H1 (cell line): ENCODE data around the gene PLEKHA3. TPM values are rescaled to one million over a fixed set of nuclear protein-coding genes. Genes with fewer than 3 reads are reported as not detected.

Experiments
- CTCF ChIA-PET: fragments of 300-600 bp; sonication (Branson Sonifier 250); formaldehyde crosslinking; loops from one replicate; lab custom pipeline; 2021; ENCODE audit not compliant: partially characterized antibody; lab: Charles Lee
- POLR2A ChIA-PET: fragments of 300-600 bp; sonication (Branson Sonifier 250); formaldehyde crosslinking; loops from one replicate; lab custom pipeline; 2021; ENCODE audit warnings: inconsistent platforms; ENCODE audit not compliant: partially characterized antibody; lab: Charles Lee
- DNase-seq, 2 experiments: peaks; one replicate each; pipeline versions ENCODE4 v3.0.0 to v3.0.0-alpha.2; 2010 to 2022; ENCODE audit warnings: low spot score in 2 of 2, low read depth in 1 of 2, mixed read lengths in 1 of 2
- FAIRE-seq: peaks from 2 replicates; lab custom pipeline; 2011; peaks lifted over from hg19 to GRCh38; lab: Jason Lieb, UNC
- H2AFZ ChIP-seq: 2 replicates; pipeline ENCODE4 v1.8.1; 2012; ENCODE audit warnings: low read length, inconsistent platforms
- H2AK5ac ChIP-seq: 2 replicates; pipeline ENCODE4 v1.6.1; 2013; ENCODE audit warnings: low read depth, low read length
- H2BK120ac ChIP-seq: replicated peaks from 2 replicates; pipeline ENCODE3; 2013; ENCODE audit warnings: low read depth, low read length, inconsistent platforms
- H2BK12ac ChIP-seq: 2 replicates; pipeline ENCODE4 v1.6.1; 2013; ENCODE audit warnings: low read depth, low read length
- H2BK15ac ChIP-seq: 2 replicates; pipeline ENCODE4 v1.6.1; 2013; ENCODE audit warnings: low read length
- H2BK20ac ChIP-seq: 2 replicates; pipeline ENCODE4 v1.6.1; 2013; ENCODE audit warnings: low read length
- H2BK5ac ChIP-seq: 2 replicates; pipeline ENCODE4 v1.6.1; 2013; ENCODE audit warnings: low read depth, low read length
- H3K14ac ChIP-seq: 2 replicates; pipeline ENCODE4 v1.6.1; 2013; ENCODE audit warnings: inconsistent platforms; ENCODE audit not compliant: insufficient read length
- H3K18ac ChIP-seq: 2 replicates; pipeline ENCODE4 v1.6.1; 2013; ENCODE audit warnings: low read length; ENCODE audit errors: extremely low read depth
- H3K23ac ChIP-seq: 2 replicates; pipeline ENCODE4 v1.6.1; 2013; ENCODE audit warnings: inconsistent platforms; ENCODE audit not compliant: insufficient read length
- H3K23me2 ChIP-seq: 2 replicates; pipeline ENCODE4 v1.6.1; 2013; ENCODE audit warnings: low read depth, low read length
- H3K27ac ChIP-seq: 2 replicates; pipeline ENCODE4 v1.6.1; 2011; ENCODE audit warnings: low read depth, low read length, inconsistent platforms
- H3K27me3 ChIP-seq, 4 experiments: replicated peaks in 1 of 4; 1 replicate in 1 of 4; 2 replicates in 3 of 4; pipeline versions ENCODE4 v1.6.1 to v1.8.1; 2011 to 2013; ENCODE audit warnings: low read length in 3 of 4, mild to moderate bottlenecking in 3 of 4, inconsistent platforms in 2 of 4, mixed read lengths in 2 of 4, moderate library complexity in 1 of 4; ENCODE audit not compliant: control insufficient read depth in 3 of 4, insufficient read depth in 3 of 4; ENCODE audit errors: extremely low read depth in 1 of 4
- H3K36me3 ChIP-seq, 4 experiments: 2 replicates each; pipeline versions ENCODE4 v1.6.1 to v1.8.1; 2011 to 2013; ENCODE audit warnings: mild to moderate bottlenecking in 4 of 4, low read length in 3 of 4, moderate library complexity in 2 of 4, control low read depth in 1 of 4, inconsistent platforms in 1 of 4; ENCODE audit not compliant: insufficient read depth in 4 of 4, control insufficient read depth in 2 of 4
- H3K4ac ChIP-seq: replicated peaks from 2 replicates; pipeline ENCODE3; 2013; ENCODE audit warnings: low read length, low read depth, mixed read lengths, inconsistent platforms; ENCODE audit not compliant: insufficient read length
- H3K4me1 ChIP-seq, 4 experiments: replicated peaks in 1 of 4; 1 replicate in 1 of 4; 2 replicates in 3 of 4; pipeline versions ENCODE4 v1.6.1 to v1.8.1; 2011 to 2013; ENCODE audit warnings: low read length in 3 of 4, inconsistent platforms in 2 of 4, mixed read lengths in 1 of 4; ENCODE audit not compliant: insufficient read depth in 4 of 4, control insufficient read depth in 3 of 4
- H3K4me2 ChIP-seq, 2 experiments: 2 replicates each; pipeline versions ENCODE4 v1.6.1 to v1.8.1; 2011 to 2013; ENCODE audit warnings: low read depth in 2 of 2, low read length in 2 of 2, control low read depth in 1 of 2, inconsistent platforms in 1 of 2, mild to moderate bottlenecking in 1 of 2; ENCODE audit not compliant: insufficient read depth in 1 of 2
- H3K4me3 ChIP-seq, 4 experiments: fragments of 200-600, 300-600 bp in 1 of 4; sonication (generic), shearing (Covaris generic), sonication (Bioruptor Twin) in 1 of 4; 2 replicates each; pipeline versions ENCODE4 v1.5.1 to v1.8.1; 2011 to 2016; ENCODE audit warnings: low read length in 4 of 4, low read depth in 3 of 4, control low read depth in 2 of 4, inconsistent platforms in 2 of 4, mild to moderate bottlenecking in 2 of 4, mixed read lengths in 1 of 4, moderate library complexity in 1 of 4; ENCODE audit not compliant: insufficient read depth in 2 of 4; ENCODE audit errors: extremely low read depth in 1 of 4
- H3K56ac ChIP-seq: replicated peaks from 2 replicates; pipeline ENCODE3; 2013; ENCODE audit warnings: low read depth, mild to moderate bottlenecking, mixed read lengths, low read length, inconsistent platforms; ENCODE audit not compliant: insufficient read length
- H3K79me1 ChIP-seq: 2 replicates; pipeline ENCODE4 v1.6.1; 2013; ENCODE audit warnings: low read depth, low read length, control low read depth
- H3K79me2 ChIP-seq, 2 experiments: 2 replicates each; pipeline versions ENCODE4 v1.6.1 to v1.8.1; 2012 to 2013; ENCODE audit warnings: low read length in 2 of 2, mild to moderate bottlenecking in 2 of 2, inconsistent platforms in 1 of 2; ENCODE audit not compliant: insufficient read depth in 2 of 2, control insufficient read depth in 1 of 2
- H3K9ac ChIP-seq, 4 experiments: replicated peaks in 1 of 4; 1 replicate in 1 of 4; 2 replicates in 3 of 4; pipeline versions ENCODE4 v1.6.1 to v1.8.1; 2011 to 2013; ENCODE audit warnings: low read depth in 3 of 4, low read length in 3 of 4, control low read depth in 2 of 4, mild to moderate bottlenecking in 2 of 4, moderate library complexity in 2 of 4, inconsistent platforms in 1 of 4; ENCODE audit errors: extremely low read depth in 1 of 4
- H3K9me3 ChIP-seq, 2 experiments: 2 replicates each; pipeline versions ENCODE4 v1.6.1 to v1.8.1; 2012 to 2013; ENCODE audit warnings: mild to moderate bottlenecking in 2 of 2, moderate library complexity in 2 of 2, control low read depth in 1 of 2, inconsistent platforms in 1 of 2, low read depth in 1 of 2, low read length in 1 of 2, mixed read lengths in 1 of 2; ENCODE audit not compliant: insufficient read depth in 2 of 2
- H4K20me1 ChIP-seq, 2 experiments: replicated peaks in 1 of 2; 2 replicates each; pipeline versions ENCODE3 to v1.8.1; 2011 to 2013; ENCODE audit warnings: inconsistent platforms in 2 of 2, low read length in 2 of 2, mild to moderate bottlenecking in 1 of 2; ENCODE audit not compliant: insufficient read depth in 2 of 2, control insufficient read depth in 1 of 2
- H4K5ac ChIP-seq: 2 replicates; pipeline ENCODE4 v1.6.1; 2013; ENCODE audit warnings: low read length, low read depth, mixed read lengths, inconsistent platforms; ENCODE audit not compliant: insufficient read length
- H4K8ac ChIP-seq: 2 replicates; pipeline ENCODE4 v1.8.0; 2013; ENCODE audit warnings: mild to moderate bottlenecking, moderate library complexity, low read length, inconsistent platforms; ENCODE audit not compliant: insufficient read depth; ENCODE audit errors: extremely low read depth
- H4K91ac ChIP-seq: replicated peaks from 2 replicates; pipeline ENCODE3; 2013; ENCODE audit warnings: low read length, mixed read lengths, inconsistent platforms; ENCODE audit not compliant: insufficient read length
- BRCA1 ChIP-seq: IDR thresholded peaks from 2 replicates; pipeline ENCODE4 v1.6.1; 2012; ENCODE audit warnings: low read depth, low read length, improper control_type of control experiment
- CBX5 ChIP-seq: fragments of 300-800, 300-1000 bp; sonication (generic); IDR thresholded peaks from 2 replicates; pipeline ENCODE4 v1.7.1; 2016; ENCODE audit warnings: antibody characterized with exemption, low read length, low read depth
- CHD1 ChIP-seq: IDR thresholded peaks from 2 replicates; pipeline ENCODE4 v1.6.1; 2012; ENCODE audit warnings: low read depth, low read length, improper control_type of control experiment
- EGR1 ChIP-seq: IDR thresholded peaks from 2 replicates; pipeline ENCODE4 v1.6.1; 2011; ENCODE audit warnings: low read depth, low read length, borderline replicate concordance
- EP300 ChIP-seq, 2 experiments: IDR thresholded peaks; 1 replicate in 1 of 2; 2 replicates in 1 of 2; pipeline ENCODE4 v1.6.1; 2011 to 2012; ENCODE audit warnings: low read depth in 2 of 2, low read length in 2 of 2, mild to moderate bottlenecking in 2 of 2, borderline replicate concordance in 1 of 2, inconsistent platforms in 1 of 2, moderate library complexity in 1 of 2
- EZH2 ChIP-seq: fragments of 200-600 bp; sonication (generic); IDR thresholded peaks from 2 replicates; pipeline ENCODE4 v1.7.1; 2012; ENCODE audit warnings: low read depth, mild to moderate bottlenecking, moderate library complexity, low read length, inconsistent platforms; ENCODE audit not compliant: severe bottlenecking
- GABPA ChIP-seq: IDR thresholded peaks from 2 replicates; pipeline ENCODE4 v1.6.1; 2011; ENCODE audit warnings: mild to moderate bottlenecking, low read length, moderate library complexity, borderline replicate concordance; ENCODE audit not compliant: insufficient read depth
- HDAC2 ChIP-seq, 2 experiments: fragments of 300-600 bp in 1 of 2; sonication (generic) in 1 of 2; IDR thresholded peaks; 2 replicates each; pipeline ENCODE4 v1.6.1; 2011 to 2012; ENCODE audit warnings: low read depth in 2 of 2, low read length in 2 of 2, mild to moderate bottlenecking in 2 of 2, moderate library complexity in 2 of 2, borderline replicate concordance in 1 of 2, inconsistent platforms in 1 of 2
- KDM5A ChIP-seq: fragments of 200-600 bp; IDR thresholded peaks from 2 replicates; pipeline ENCODE4 v1.7.1; 2012; ENCODE audit warnings: mild to moderate bottlenecking, low read length, inconsistent platforms, mixed read lengths
- POLR2A ChIP-seq, 2 experiments: IDR thresholded peaks; 1 replicate in 1 of 2; 2 replicates in 1 of 2; pipeline ENCODE4 v1.6.1; 2011; ENCODE audit warnings: low read depth in 2 of 2, low read length in 2 of 2, mild to moderate bottlenecking in 2 of 2; ENCODE audit errors: control extremely low read depth in 1 of 2
- POU5F1 ChIP-seq: IDR thresholded peaks from 2 replicates; pipeline ENCODE4 v1.6.1; 2011; ENCODE audit warnings: low read depth, mild to moderate bottlenecking, low read length, moderate library complexity
- RFX5 ChIP-seq: IDR thresholded peaks from 2 replicates; pipeline ENCODE4 v1.6.1; 2011; ENCODE audit warnings: low read depth, low read length, improper control_type of control experiment, borderline replicate concordance
- SIN3A ChIP-seq, 2 experiments: IDR thresholded peaks in 1 of 2; conservative IDR thresholded peaks in 1 of 2; 2 replicates each; pipeline ENCODE4 v1.6.1; 2011 to 2012; ENCODE audit warnings: low read length in 2 of 2, improper control_type of control experiment in 1 of 2, low read depth in 1 of 2, mild to moderate bottlenecking in 1 of 2
- TAF1 ChIP-seq: IDR thresholded peaks from 2 replicates; pipeline ENCODE4 v1.6.1; 2011; ENCODE audit warnings: mild to moderate bottlenecking, low read depth, low read length
- ZNF274 ChIP-seq: IDR thresholded peaks from 2 replicates; pipeline ENCODE4 v1.7.0; 2012; ENCODE audit warnings: low read length, borderline replicate concordance; ENCODE audit errors: extremely low read depth
- WGBS, 2 experiments: shearing (Covaris generic) in 1 of 2; methylation state at CpG; one replicate each; pipeline versions ENCODE4 v1.1.6 to v1.1.7; 2013 to 2015; ENCODE audit warnings: low lambda C conversion rate in 2 of 2, mixed read lengths in 2 of 2, inconsistent platforms in 1 of 2, low coverage in 1 of 2, missing lambda C conversion rate in 1 of 2; ENCODE audit not compliant: insufficient replicate concordance in 2 of 2, insufficient coverage in 1 of 2, insufficient read length in 1 of 2; ENCODE audit errors: extremely low coverage in 1 of 2, missing lambda C conversion rate in 1 of 2; 5-methylcytosine and 5-hydroxymethylcytosine counted together
- polyA plus RNA-seq, 7 experiments: library from polyadenylated mRNA; depleted of rRNA in 3 of 7; stranded (reverse) in 5 of 7; unstranded in 2 of 7; fragments of >200 nt in 5 of 7; fragments of 200-250 nt in 2 of 7; gene quantifications; 1 replicate in 5 of 7; 2 replicates in 1 of 7; 4 replicates in 1 of 7; pipeline versions ENCODE4 v1.2.1 to v1.2.3, GENCODE V29; 2011 to 2013; ENCODE audit warnings: missing spikeins in 2 of 7, mixed read lengths in 2 of 7
- total RNA-seq: library from RNA; stranded (reverse); fragmentation: NEBNext Ultra II Directional; extraction: Animal tissue kit (Norgen Biotek cat#: 25700); gene quantifications from 2 replicates; pipeline ENCODE4 v1.2.1, GENCODE V29; 2021

The PLEKHA3 gene
- total and polyA plus RNA-seq, 2 of the 8 experiments (the other 6 are each of a cell fraction or from before 2014, with no cell fraction given) = 1.9 to 20.1 TPM

DNA sequence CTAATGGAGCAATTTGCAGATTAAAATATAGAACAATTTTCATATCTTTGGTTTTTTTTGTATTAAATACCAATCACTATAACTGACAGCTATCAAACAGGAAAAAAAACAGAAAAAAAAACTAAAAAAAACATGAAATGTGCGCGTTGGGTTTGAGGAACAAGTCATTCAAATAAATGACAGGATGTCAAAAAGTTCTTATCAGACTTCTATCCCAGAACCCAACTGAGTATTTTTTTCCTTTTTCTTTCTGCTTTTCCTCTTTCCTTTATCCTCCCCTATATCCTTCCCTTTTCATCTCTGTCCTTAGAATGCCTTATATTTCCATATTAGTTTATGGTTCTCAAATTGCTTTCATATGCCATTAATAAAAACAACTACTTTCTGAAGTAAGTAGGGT lies 43.6 kb upstream of the PLEKHA3 start:
- no peak for DNase-seq
- no peak for TF ChIP-seq POU5F1
- no peak for TF ChIP-seq TAF1
- TF ChIP-seq POLR2A (IDR thresholded peaks at IDR 0.05; ENCODE audit: control extremely low read depth in 1 of 2, low read depth in 2 of 2, low read length in 2 of 2) = no peak
- TF ChIP-seq RFX5 = no peak
- no peak for TF ChIP-seq HDAC2 (IDR thresholded peaks at IDR 0.05; ENCODE audit: borderline replicate concordance in 1 of 2, low read depth in 2 of 2, low read length in 2 of 2)
- TF ChIP-seq EZH2 = no peak
- no peak for TF ChIP-seq GABPA
- TF ChIP-seq SIN3A (conservative IDR thresholded peaks at IDR 0.05 in 1 of 2, IDR thresholded peaks at IDR 0.05 in 1 of 2; ENCODE audit: low read depth in 1 of 2, low read length in 2 of 2) = no peak
- no peak for TF ChIP-seq KDM5A
- TF ChIP-seq EP300 (IDR thresholded peaks at IDR 0.05; ENCODE audit: borderline replicate concordance in 1 of 2, low read depth in 2 of 2, low read length in 2 of 2) = no peak
- no peak for TF ChIP-seq EGR1
- TF ChIP-seq CHD1 = no peak
- TF ChIP-seq BRCA1 = no peak
- no peak for TF ChIP-seq ZNF274
- no peak for TF ChIP-seq CBX5

More for the DNA sequence above, 43.6 kb upstream of the PLEKHA3 start:
- Histone ChIP-seq H2BK5ac (no peak overlapping the region), H2AFZ (no peak overlapping the region), H3K9ac (no peak overlapping the region), H3K27me3 (no peaks in the 10 kb centered on the region), H2BK12ac (no peak overlapping the region), H2BK15ac (no peak overlapping the region), H3K14ac (no peak overlapping the region), H3K79me2 (no peaks in the 10 kb centered on the region), H2BK20ac (no peak overlapping the region), H4K91ac (no peak overlapping the region), H3K4me2 (no peak overlapping the region), H4K5ac (no peak overlapping the region), H3K27ac (no peak overlapping the region), H3K23me2 (no peaks in the 10 kb centered on the region), H2AK5ac (no peak overlapping the region), H3K23ac (no peak overlapping the region), H3K9me3 (no peaks in the 10 kb centered on the region), H3K79me1 (no peaks in the 10 kb centered on the region), H4K20me1 (no peaks in the 10 kb centered on the region), H3K4me1 (no peaks in the 10 kb centered on the region), H3K4ac (no peak overlapping the region), H3K56ac (no peak overlapping the region), H3K18ac (no peak overlapping the region), H4K8ac (no peak overlapping the region), H2BK120ac (no peak overlapping the region), H3K4me3 (no peak overlapping the region), H3K36me3 (peaks cover 9 to 80% (median 41%) of the 10 kb centered on the region in 4 experiments)
- no peak for FAIRE-seq
- 89% methylated on average over 2 of the region's 2 CpGs; no CpG with 5 or more reads in 1 of the 2 experiments for WGBS, 2 experiments
- ChIA-PET POLR2A (no interaction called here), CTCF (interaction anchor here (1.1 to 2.0 kb wide), 2 partner anchors 22 to 584 kb away, joined by 3 to 4 read pairs; no protein-coding TSS in a partner anchor)
